Heart left ventricle (tissue), 16 donors: Measurements from ENCODE around the gene DIP2C. TPM values are rescaled to one million over a fixed set of nuclear protein-coding genes. Genes with fewer than 3 reads are reported as not detected.

ENCODE experiments used
- ATAC-seq, 4 donors: fragments of 200-7000 bp; cut with Tn5 transposase; one replicate each; pipeline ENCODE4 v1.9.1; 2020 to 2022; ENCODE audit warnings: moderate library complexity in 4 of 4, mild to moderate bottlenecking in 3 of 4, moderate number of reproducible peaks in 1 of 4
- DNase-seq, 5 donors: peaks; one replicate each; pipeline ENCODE4 v3.0.0-alpha.2; 2020
- H3K27ac ChIP-seq, 12 donors: fragments of 200-600 bp; sonication (generic) in 4 of 12; one replicate each; pipeline versions ENCODE4 v1.5.0 to v1.8.0; 2016 to 2022; ENCODE audit warnings: mild to moderate bottlenecking in 2 of 12
- H3K27me3 ChIP-seq, 9 donors: fragments of 200-600 bp; sonication (generic) in 2 of 9; one replicate each; pipeline versions ENCODE4 v1.5.1 to v1.8.0; 2016 to 2022; ENCODE audit warnings: mild to moderate bottlenecking in 3 of 9
- H3K36me3 ChIP-seq, 9 donors: fragments of 200-600 bp; sonication (generic) in 2 of 9; one replicate each; pipeline versions ENCODE4 v1.5.0 to v1.8.0; 2018 to 2022; ENCODE audit warnings: mild to moderate bottlenecking in 2 of 9
- H3K4me1 ChIP-seq, 12 donors: fragments of 200-600 bp; sonication (generic) in 4 of 12; one replicate each; pipeline versions ENCODE4 v1.5.0 to v1.8.0; 2016 to 2022; ENCODE audit warnings: mild to moderate bottlenecking in 3 of 12
- H3K4me3 ChIP-seq, 12 donors: fragments of 200-600 bp; sonication (generic) in 4 of 12; one replicate each; pipeline versions ENCODE4 v1.5.0 to v1.8.0; 2017 to 2022; ENCODE audit warnings: mild to moderate bottlenecking in 9 of 12, moderate library complexity in 4 of 12
- H3K9me3 ChIP-seq, 12 donors: fragments of 200-600 bp; sonication (generic) in 4 of 12; one replicate each; pipeline versions ENCODE4 v1.5.0 to v1.8.0; 2016 to 2022; ENCODE audit warnings: mild to moderate bottlenecking in 1 of 12
- POLR2A ChIP-seq, 2 donors: fragments of 450-650 bp; IDR thresholded peaks; one replicate each; pipeline ENCODE4 v1.6.1; 2017; ENCODE audit warnings: antibody characterized with exemption in 2 of 2, mild to moderate bottlenecking in 2 of 2, moderate library complexity in 2 of 2
- WGBS, 4 donors: extraction: QIAGEN DNeasy Blood & Tissue Kit in 2 of 4; methylation state at CpG; one replicate each; pipeline versions ENCODE4 v1.1.5 to v1.1.7; 2013 to 2018; 5-methylcytosine and 5-hydroxymethylcytosine counted together
- intact Hi-C, 10 donors: fragments of 100-400 bp; cut with DNase I; formaldehyde crosslinking; loops; one replicate each; pipeline versions ENCODE4 v1.11.1 to v1.14.2; 2022
- polyA plus RNA-seq, 2 donors: library from polyadenylated mRNA; stranded (reverse); fragments of 200-250 nt; gene quantifications; one replicate each; pipeline ENCODE4 v1.2.3, GENCODE V29; 2013
- total RNA-seq, 9 donors: library from RNA; depleted of rRNA in 2 of 9; stranded (reverse); fragments of >200 nt in 2 of 9; fragmentation: NEBNext Ultra II Directional in 3 of 9; extraction: Animal tissue kit (Norgen Biotek cat#: 25700) in 3 of 9; gene quantifications; one replicate each; pipeline versions ENCODE4 v1.1.0 to v1.2.4, GENCODE V29; 2016 to 2023
- TF ChIP-seq, protein P1 (sequence below), 12 donors: fragments of 200-600 bp; sonication (generic) in 4 of 12; IDR thresholded peaks; one replicate each; pipeline versions ENCODE4 v1.5.0 to v1.8.0; 2018 to 2022; ENCODE audit warnings: antibody characterized with exemption in 12 of 12, mild to moderate bottlenecking in 5 of 12
- donor health status: ischemic (EF 13 %, LVEDD 7.1; RV severe dilation, severe dysfunction).
- donor health status: healthy with polysubstance abuse.
- donor health status: DM: no; HTN: yes; CAD: no.
- donor health status: DM: no; HTN: no; CAD: no.
- donor health status: ischemic (EF 25% LVEDD 6.9; RV normal size, moderate dysfunction).
- donor health status: ischemic (EF 25% LVEDD 5.7; RV mildly dilated, moderate dysfunction).
- donor health status: healthy.
- donor health status: DM: yes; HTN: yes; CAD: no.
- donor health status: ischemic (EF 35%, LVEDD 5.7; RV mildly dilated, moderate dysfunction).
- donor health status: nonischemic (EF 11% LVEDD 7.7; RV severe dilation, severe dysfunction).
- donor health status: DM: yes; HTN: yes; CAD: no.
- donor health status: PGD.
- donor health status: ischemic (EF 29% LVEDD 5.4; RV normal size, mild dysfunction).
- donor health status: nonischemic (EF 23%, LVEDD 6.1; RV moderate dilation, normal function).

DIP2C gene
- total and polyA plus RNA-seq, 11 donors: 7.4 to 43.1 (median 28.5) TPM

DNA sequence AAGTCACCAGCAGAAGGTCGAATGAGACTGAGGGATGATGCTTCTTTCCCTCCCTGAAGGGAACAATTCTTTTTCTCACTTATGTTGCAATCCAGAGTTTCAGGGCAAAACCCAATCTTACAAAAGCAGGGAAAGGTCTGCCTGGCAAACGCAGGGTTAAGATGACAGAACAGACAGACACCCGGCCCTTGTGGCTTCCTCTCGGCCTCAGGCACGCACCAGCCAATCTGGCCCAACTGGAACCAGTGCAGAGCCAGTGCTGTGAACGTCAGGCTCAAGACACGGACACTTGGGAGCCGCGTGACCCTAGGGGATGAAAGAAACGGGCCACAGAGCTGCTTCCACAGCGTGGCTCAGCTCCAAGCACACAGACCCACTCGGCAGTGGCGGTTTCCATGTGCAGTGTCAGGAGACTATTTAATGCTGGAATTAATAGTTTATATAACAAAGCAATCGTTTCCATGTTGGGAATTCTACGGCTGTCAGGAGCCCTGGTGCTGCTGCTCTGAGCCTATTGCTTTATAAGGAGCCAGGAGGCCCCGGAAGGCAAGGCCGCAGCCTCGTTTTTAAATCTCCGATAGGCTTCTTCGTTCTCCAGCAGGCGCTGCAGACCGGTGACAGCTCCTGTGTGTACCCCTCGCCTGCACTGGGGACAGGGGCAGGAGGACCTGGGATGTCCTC lies 198.4 kb downstream of the DIP2C start:
- Histone ChIP-seq H3K27me3 (no peaks in the 10 kb centered on the region), H3K4me1 (peaks cover 0 to 55% (median 25%) of the 10 kb centered on the region in 12 donors), H3K4me3 (peak overlapping the region in 3 of 12 donors; percentile 28 to 41 (median 29)), H3K9me3 (no peaks in the 10 kb centered on the region), H3K36me3 (no peaks in the 10 kb centered on the region), H3K27ac (peak overlapping the region in 10 of 12 donors; percentile 13 to 90 (median 56))
- WGBS, 4 donors: 27 to 42% (median 33%) methylated on average over 22 to 23 of the region's 23 CpGs
- DNase-seq (peak; percentile 43 to 76 (median 59)), ATAC-seq (peak in 3 of 4 donors; percentile 68 to 69 (median 69))
- intact Hi-C loops: loop anchor here in 1 of 10 donors (2.0 kb wide), 1 partner anchor 20 kb away; no protein-coding TSS in a partner anchor
- no peak for TF ChIP-seq POLR2A (IDR thresholded peaks at IDR 0.05)
- TF ChIP-seq, protein P1, sequence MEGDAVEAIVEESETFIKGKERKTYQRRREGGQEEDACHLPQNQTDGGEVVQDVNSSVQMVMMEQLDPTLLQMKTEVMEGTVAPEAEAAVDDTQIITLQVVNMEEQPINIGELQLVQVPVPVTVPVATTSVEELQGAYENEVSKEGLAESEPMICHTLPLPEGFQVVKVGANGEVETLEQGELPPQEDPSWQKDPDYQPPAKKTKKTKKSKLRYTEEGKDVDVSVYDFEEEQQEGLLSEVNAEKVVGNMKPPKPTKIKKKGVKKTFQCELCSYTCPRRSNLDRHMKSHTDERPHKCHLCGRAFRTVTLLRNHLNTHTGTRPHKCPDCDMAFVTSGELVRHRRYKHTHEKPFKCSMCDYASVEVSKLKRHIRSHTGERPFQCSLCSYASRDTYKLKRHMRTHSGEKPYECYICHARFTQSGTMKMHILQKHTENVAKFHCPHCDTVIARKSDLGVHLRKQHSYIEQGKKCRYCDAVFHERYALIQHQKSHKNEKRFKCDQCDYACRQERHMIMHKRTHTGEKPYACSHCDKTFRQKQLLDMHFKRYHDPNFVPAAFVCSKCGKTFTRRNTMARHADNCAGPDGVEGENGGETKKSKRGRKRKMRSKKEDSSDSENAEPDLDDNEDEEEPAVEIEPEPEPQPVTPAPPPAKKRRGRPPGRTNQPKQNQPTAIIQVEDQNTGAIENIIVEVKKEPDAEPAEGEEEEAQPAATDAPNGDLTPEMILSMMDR (IDR thresholded peaks at IDR 0.05): no peak

DNA sequence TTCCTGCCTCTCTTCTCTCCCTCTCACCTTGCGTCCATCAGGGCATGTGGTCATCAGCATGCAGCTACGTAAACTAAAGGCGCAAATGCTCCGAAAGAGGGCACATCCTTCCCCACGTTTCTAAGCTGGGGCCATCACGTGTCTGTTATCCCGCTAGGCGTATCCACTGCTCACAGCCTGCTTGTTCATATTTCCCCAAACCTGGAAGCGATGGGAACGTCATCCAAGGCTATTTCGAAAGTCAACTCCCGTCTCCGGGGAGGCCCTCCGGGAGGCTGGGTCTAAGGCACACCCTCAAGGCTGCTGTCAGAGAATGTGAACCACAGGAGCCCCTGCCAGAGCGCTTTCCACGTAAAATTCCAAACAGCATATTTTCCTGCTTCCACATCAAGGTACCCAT lies 199.2 kb downstream of the DIP2C start:
- H3K27me3 ChIP-seq: no peaks in the 10 kb centered on the region
- TF ChIP-seq, protein P1 (IDR thresholded peaks at IDR 0.05): no peak
- no peak for TF ChIP-seq POLR2A (IDR thresholded peaks at IDR 0.05)
- H3K36me3 ChIP-seq: no peaks in the 10 kb centered on the region
- DNase-seq (peak in 4 of 5 donors; percentile 38 to 77 (median 62)), ATAC-seq (peak; percentile 39 to 70 (median 64))
- H3K27ac ChIP-seq: peak overlapping the region in 6 of 12 donors; percentile 56 to 90 (median 62)
- peaks cover 0 to 62% (median 28%) of the 10 kb centered on the region in 12 donors for H3K4me1 ChIP-seq
- H3K9me3 ChIP-seq: no peaks in the 10 kb centered on the region
- intact Hi-C loops: loop anchor here in 1 of 10 donors (2.0 kb wide), 1 partner anchor 21 kb away; no protein-coding TSS in a partner anchor
- H3K4me3 ChIP-seq: peak overlapping the region in 1 of 12 donors; percentile 29
- WGBS, 4 donors: 65 to 72% (median 67%) methylated on average over 16 of the region's 16 CpGs

DNA sequence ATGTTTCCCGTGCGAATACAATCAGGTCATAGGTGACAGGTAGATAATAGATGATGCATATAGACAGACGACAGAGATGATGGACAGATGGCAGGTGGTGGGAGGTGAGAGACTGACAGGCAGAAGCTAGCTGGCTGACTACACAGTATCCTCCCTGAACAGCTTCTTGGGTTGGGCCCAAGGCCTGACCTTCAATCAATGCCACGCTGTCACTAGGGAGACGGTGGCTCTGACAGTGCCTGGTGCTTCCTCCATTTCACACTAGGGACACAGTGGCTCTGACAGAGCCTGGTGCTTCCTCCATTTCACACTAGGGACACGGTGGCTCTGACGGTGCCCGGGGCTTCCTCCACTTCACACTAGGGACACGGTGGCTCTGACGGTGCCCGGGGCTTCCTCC lies 200.1 kb downstream of the DIP2C start:
- intact Hi-C loops: no loop called here
- Histone ChIP-seq H3K27me3 (no peaks in the 10 kb centered on the region), H3K4me1 (peaks cover 0 to 57% (median 26%) of the 10 kb centered on the region in 12 donors), H3K4me3 (no peak overlapping the region), H3K36me3 (peaks cover 0 to 6% (median 0%) of the 10 kb centered on the region in 9 donors), H3K9me3 (no peaks in the 10 kb centered on the region), H3K27ac (peak overlapping the region in 2 of 12 donors; percentile 59 to 90)
- DNase-seq (peak in 3 of 5 donors; percentile 11 to 69 (median 59)), ATAC-seq (peak; percentile 59 to 64 (median 60))
- no peak for TF ChIP-seq POLR2A (IDR thresholded peaks at IDR 0.05)
- TF ChIP-seq, protein P1 (IDR thresholded peaks at IDR 0.05): no peak
- WGBS, 4 donors: 64 to 72% (median 67%) methylated on average over 10 to 11 of the region's 11 CpGs

DNA sequence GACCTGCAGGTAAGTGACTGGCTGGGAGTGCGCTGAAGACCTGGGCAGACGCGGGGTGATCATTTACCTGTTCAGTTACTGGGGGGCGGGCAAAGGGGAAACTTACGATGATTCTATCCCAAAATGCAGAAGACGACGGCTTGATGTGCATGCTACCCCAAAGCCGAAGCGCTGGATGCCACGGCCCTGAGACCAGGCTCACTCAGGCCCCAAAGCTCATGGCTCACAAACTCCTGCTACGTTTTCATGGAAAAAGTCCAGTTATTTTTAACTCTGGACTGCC lies 200.6 kb downstream of the DIP2C start:
- Histone ChIP-seq H3K9me3 (no peaks in the 10 kb centered on the region), H3K27me3 (no peaks in the 10 kb centered on the region), H3K4me1 (peaks cover 0 to 52% (median 23%) of the 10 kb centered on the region in 12 donors), H3K36me3 (peaks cover 0 to 10% (median 0%) of the 10 kb centered on the region in 9 donors), H3K4me3 (no peak overlapping the region), H3K27ac (peak overlapping the region in 2 of 12 donors; percentile 59 to 90)
- TF ChIP-seq POLR2A (IDR thresholded peaks at IDR 0.05): no peak
- TF ChIP-seq, protein P1 (IDR thresholded peaks at IDR 0.05): no peak
- WGBS, 4 donors: 92 to 93% (median 92%) methylated on average over 11 of the region's 11 CpGs
- ATAC-seq: no peak
- intact Hi-C loops: no loop called here
- peak in 1 of 5 donors; percentile 6 for DNase-seq
